Measurements from ENCODE around the gene E2F7. TPM values are rescaled to one million over a fixed set of nuclear protein-coding genes. Genes with fewer than 3 reads are reported as not detected.

E2F7 gene
- total and polyA plus RNA-seq, 2 of the 8 experiments (the other 6 are each of a cell fraction or from before 2014, with no cell fraction given), result 8.8 to 18.5 TPM

GRCh38 chr12:77031745-77032144 lies 33.6 kb downstream of the E2F7 start:
- H3K79me2 ChIP-seq (ENCODE audit: control insufficient read depth in 1 of 2, insufficient read depth in 2 of 2, low read length in 2 of 2), result no peaks in the 10 kb centered on the region
- no peak overlapping the region for H2BK120ac ChIP-seq (replicated peaks; ENCODE audit: low read depth, low read length)
- no peak overlapping the region for H2BK15ac ChIP-seq (ENCODE audit: low read length)
- H3K4me2 ChIP-seq (ENCODE audit: insufficient read depth in 1 of 2, low read depth in 2 of 2, low read length in 2 of 2), result no peak overlapping the region
- H3K56ac ChIP-seq (replicated peaks; ENCODE audit: insufficient read length, low read depth, low read length), result no peak overlapping the region
- H2AFZ ChIP-seq (ENCODE audit: low read length), result no peak overlapping the region
- no peak overlapping the region for H3K9ac ChIP-seq (replicated peaks in 1 of 4; ENCODE audit: extremely low read depth in 1 of 4, low read depth in 3 of 4, low read length in 3 of 4)
- H4K20me1 ChIP-seq (replicated peaks in 1 of 2; ENCODE audit: control insufficient read depth in 1 of 2, insufficient read depth in 2 of 2, low read length in 2 of 2), result no peaks in the 10 kb centered on the region
- H3K79me1 ChIP-seq (ENCODE audit: low read depth, low read length), result peaks cover 2% of the 10 kb centered on the region; the same call in 1 of the 2 replicates
- CTCF ChIA-PET (ENCODE audit: partially characterized antibody), result interaction anchor here (3.1 kb wide), 1 partner anchor 18 kb away, joined by 24 read pairs; no protein-coding TSS in a partner anchor
- H3K18ac ChIP-seq (ENCODE audit: extremely low read depth, low read length), result no peak overlapping the region
- H3K36me3 ChIP-seq (ENCODE audit: control insufficient read depth in 2 of 4, insufficient read depth in 4 of 4, low read length in 3 of 4), result peaks cover 24 to 81% (median 59%) of the 10 kb centered on the region in 4 experiments
- no peak overlapping the region for H4K8ac ChIP-seq (ENCODE audit: extremely low read depth, insufficient read depth, low read length)
- no peak overlapping the region for H3K23ac ChIP-seq (ENCODE audit: insufficient read length)
- FAIRE-seq (no peak), DNase-seq (ENCODE audit: low read depth in 1 of 2, low spot score in 2 of 2) (no peak)
- no peak overlapping the region for H3K4me3 ChIP-seq (ENCODE audit: extremely low read depth in 1 of 4, insufficient read depth in 2 of 4, low read depth in 3 of 4, low read length in 4 of 4)
- no peaks in the 10 kb centered on the region for H3K27me3 ChIP-seq (replicated peaks in 1 of 4; ENCODE audit: control insufficient read depth in 3 of 4, extremely low read depth in 1 of 4, insufficient read depth in 3 of 4, low read length in 3 of 4)
- H2BK12ac ChIP-seq (ENCODE audit: low read depth, low read length), result no peak overlapping the region
- no peak overlapping the region for H3K4ac ChIP-seq (replicated peaks; ENCODE audit: insufficient read length, low read depth, low read length)
- H3K9me3 ChIP-seq (ENCODE audit: insufficient read depth in 2 of 2, low read depth in 1 of 2, low read length in 1 of 2), result no peaks in the 10 kb centered on the region
- H3K23me2 ChIP-seq (ENCODE audit: low read depth, low read length), result no peaks in the 10 kb centered on the region
- POLR2A ChIA-PET (ENCODE audit: partially characterized antibody), result no interaction called here
- H3K27ac ChIP-seq (ENCODE audit: low read depth, low read length), result no peak overlapping the region
- WGBS, 2 experiments (ENCODE audit: extremely low coverage in 1 of 2, insufficient coverage in 1 of 2, insufficient read length in 1 of 2, insufficient replicate concordance in 2 of 2, low coverage in 1 of 2, low lambda C conversion rate in 2 of 2, missing lambda C conversion rate in 1 of 2), result 94% methylated on average over 4 of the region's 4 CpGs; no CpG with 5 or more reads in 1 of the 2 experiments
- no peak overlapping the region for H2AK5ac ChIP-seq (ENCODE audit: low read depth, low read length)
- no peak overlapping the region for H4K5ac ChIP-seq (ENCODE audit: insufficient read length, low read depth, low read length)
- no peak overlapping the region for H4K91ac ChIP-seq (replicated peaks; ENCODE audit: insufficient read length, low read length)
- no peak overlapping the region for H2BK5ac ChIP-seq (ENCODE audit: low read depth, low read length)
- H3K14ac ChIP-seq (ENCODE audit: insufficient read length), result no peak overlapping the region
- H3K4me1 ChIP-seq (replicated peaks in 1 of 4; ENCODE audit: control insufficient read depth in 3 of 4, insufficient read depth in 4 of 4, low read length in 3 of 4), result no peaks in the 10 kb centered on the region
- no peak overlapping the region for H2BK20ac ChIP-seq (ENCODE audit: low read length)
- TF ChIP-seq BACH1 (IDR thresholded peaks at IDR 0.05; ENCODE audit: low read length) (no peak), CREB1 (IDR thresholded peaks at IDR 0.05) (no peak), CHD1 (IDR thresholded peaks at IDR 0.05; ENCODE audit: low read depth, low read length) (no peak), SP4 (IDR thresholded peaks at IDR 0.05; ENCODE audit: low read length) (no peak), HDAC6 (IDR thresholded peaks at IDR 0.05; ENCODE audit: low read depth, low read length) (no peak), TCF12 (IDR thresholded peaks at IDR 0.05; ENCODE audit: low read depth, low read length) (no peak), SIRT6 (IDR thresholded peaks at IDR 0.05; ENCODE audit: low read length) (no peak), ATF2 (IDR thresholded peaks at IDR 0.05; ENCODE audit: low read length) (no peak), PHF8 (conservative IDR thresholded peaks at IDR 0.05; ENCODE audit: low read depth, low read length) (no peak), ASH2L (IDR thresholded peaks at IDR 0.05; ENCODE audit: low read length) (no peak), TBP (IDR thresholded peaks at IDR 0.05; ENCODE audit: low read depth, low read length) (no peak), SP2 (IDR thresholded peaks at IDR 0.05; ENCODE audit: low read length) (no peak), GTF2F1 (IDR thresholded peaks at IDR 0.05; ENCODE audit: borderline replicate concordance, low read depth, low read length) (no peak), EZH2 (IDR thresholded peaks at IDR 0.05; ENCODE audit: low read depth, low read length, severe bottlenecking) (no peak)

All from H1 (cell line).